ENCODE results near the gene ESRRG. TPM values are rescaled to one million over a fixed set of nuclear protein-coding genes. Genes with fewer than 3 reads are reported as not detected.

Gene ESRRG
- total RNA-seq, 1 donor: 0.18 TPM

DNA sequence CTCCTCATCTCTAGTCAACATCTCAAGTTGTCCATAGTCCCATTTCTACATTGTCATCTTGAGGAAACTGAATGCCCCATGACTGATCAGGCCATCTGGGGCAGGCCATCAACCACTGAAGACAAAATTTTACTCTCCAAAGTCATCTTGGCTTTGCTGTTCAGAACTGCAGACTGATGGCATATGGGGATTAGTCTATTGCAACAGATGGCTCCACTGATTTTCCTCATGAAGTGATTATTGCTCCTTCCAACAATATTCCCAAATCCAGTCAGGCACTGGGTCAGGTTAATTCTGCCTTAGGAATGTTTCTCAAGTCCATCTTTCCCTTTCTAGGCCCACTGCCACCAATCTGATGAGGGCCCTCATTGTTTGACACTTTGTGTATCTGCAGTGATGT, 101.7 kb downstream of the ESRRG start:
- H3K4me3 ChIP-seq (ENCODE audit: low read depth, low read length): no peak overlapping the region
- TF ChIP-seq, protein P1, sequence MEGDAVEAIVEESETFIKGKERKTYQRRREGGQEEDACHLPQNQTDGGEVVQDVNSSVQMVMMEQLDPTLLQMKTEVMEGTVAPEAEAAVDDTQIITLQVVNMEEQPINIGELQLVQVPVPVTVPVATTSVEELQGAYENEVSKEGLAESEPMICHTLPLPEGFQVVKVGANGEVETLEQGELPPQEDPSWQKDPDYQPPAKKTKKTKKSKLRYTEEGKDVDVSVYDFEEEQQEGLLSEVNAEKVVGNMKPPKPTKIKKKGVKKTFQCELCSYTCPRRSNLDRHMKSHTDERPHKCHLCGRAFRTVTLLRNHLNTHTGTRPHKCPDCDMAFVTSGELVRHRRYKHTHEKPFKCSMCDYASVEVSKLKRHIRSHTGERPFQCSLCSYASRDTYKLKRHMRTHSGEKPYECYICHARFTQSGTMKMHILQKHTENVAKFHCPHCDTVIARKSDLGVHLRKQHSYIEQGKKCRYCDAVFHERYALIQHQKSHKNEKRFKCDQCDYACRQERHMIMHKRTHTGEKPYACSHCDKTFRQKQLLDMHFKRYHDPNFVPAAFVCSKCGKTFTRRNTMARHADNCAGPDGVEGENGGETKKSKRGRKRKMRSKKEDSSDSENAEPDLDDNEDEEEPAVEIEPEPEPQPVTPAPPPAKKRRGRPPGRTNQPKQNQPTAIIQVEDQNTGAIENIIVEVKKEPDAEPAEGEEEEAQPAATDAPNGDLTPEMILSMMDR (IDR thresholded peaks at IDR 0.05; ENCODE audit: insufficient read depth, low read length): no peak
- DNase-seq (ENCODE audit: low read depth): no peak

DNA sequence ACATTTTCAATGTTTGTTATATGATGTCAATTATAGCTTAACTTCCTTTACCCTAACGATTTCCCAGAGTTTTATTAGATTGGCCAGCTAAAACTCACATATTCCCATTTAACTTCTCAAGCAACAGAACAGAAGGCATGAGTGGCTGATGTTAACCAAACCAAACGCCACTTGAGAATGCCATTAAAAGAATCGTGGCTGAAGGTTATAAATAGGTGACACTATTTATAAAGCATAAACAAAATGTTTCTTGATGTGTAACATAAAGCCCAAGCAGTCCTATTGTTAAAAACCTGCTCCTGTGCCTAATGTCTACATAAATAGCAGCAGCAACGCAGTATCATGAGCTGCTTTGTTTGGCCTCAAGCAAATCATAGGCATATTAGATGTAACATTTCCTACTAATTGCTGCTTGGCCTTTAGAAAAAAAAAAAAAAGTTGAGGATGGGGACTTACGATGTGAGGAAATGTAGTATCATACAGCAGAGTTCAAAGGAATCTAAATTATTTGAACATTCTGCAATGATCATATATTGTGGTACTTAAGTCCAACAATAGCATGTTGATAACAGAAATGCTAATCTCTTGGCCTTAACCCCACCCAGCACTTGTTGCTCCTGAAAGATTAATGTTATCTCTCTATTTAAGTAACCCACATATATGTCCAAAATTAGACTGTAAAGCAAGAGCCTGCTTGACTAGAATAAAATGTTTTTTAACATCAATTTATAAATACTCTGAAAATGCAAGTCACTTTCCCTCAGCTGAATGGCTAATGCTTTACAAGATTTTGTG, 106.0 kb downstream of the ESRRG start:
- no peak for DNase-seq (ENCODE audit: low read depth)
- TF ChIP-seq, protein P1 (IDR thresholded peaks at IDR 0.05; ENCODE audit: insufficient read depth, low read length): no peak
- no peak overlapping the region for H3K4me3 ChIP-seq (ENCODE audit: low read depth, low read length)

DNA sequence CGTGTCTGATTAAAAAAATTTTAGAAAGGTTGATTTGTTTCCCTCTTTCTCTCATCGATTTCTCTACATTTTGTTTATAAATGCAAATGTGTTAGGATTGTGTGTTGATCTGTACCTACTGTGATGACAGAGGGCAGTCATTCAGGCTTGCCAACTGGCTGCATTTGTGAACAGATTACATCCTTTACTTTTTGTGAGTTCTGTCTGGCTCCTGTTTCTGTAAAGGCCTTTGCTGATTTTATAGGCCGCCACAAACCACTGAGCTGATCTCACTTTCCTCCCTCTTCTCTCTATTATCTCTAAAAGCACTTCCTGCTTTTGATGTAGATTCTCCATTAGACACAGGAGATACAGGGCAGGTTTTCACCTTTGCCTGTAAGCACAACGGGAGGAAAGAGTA, 106.8 kb downstream of the ESRRG start:
- TF ChIP-seq, protein P1 (IDR thresholded peaks at IDR 0.05; ENCODE audit: insufficient read depth, low read length): no peak
- no peak for DNase-seq (ENCODE audit: low read depth)
- H3K4me3 ChIP-seq (ENCODE audit: low read depth, low read length): no peak overlapping the region

DNA sequence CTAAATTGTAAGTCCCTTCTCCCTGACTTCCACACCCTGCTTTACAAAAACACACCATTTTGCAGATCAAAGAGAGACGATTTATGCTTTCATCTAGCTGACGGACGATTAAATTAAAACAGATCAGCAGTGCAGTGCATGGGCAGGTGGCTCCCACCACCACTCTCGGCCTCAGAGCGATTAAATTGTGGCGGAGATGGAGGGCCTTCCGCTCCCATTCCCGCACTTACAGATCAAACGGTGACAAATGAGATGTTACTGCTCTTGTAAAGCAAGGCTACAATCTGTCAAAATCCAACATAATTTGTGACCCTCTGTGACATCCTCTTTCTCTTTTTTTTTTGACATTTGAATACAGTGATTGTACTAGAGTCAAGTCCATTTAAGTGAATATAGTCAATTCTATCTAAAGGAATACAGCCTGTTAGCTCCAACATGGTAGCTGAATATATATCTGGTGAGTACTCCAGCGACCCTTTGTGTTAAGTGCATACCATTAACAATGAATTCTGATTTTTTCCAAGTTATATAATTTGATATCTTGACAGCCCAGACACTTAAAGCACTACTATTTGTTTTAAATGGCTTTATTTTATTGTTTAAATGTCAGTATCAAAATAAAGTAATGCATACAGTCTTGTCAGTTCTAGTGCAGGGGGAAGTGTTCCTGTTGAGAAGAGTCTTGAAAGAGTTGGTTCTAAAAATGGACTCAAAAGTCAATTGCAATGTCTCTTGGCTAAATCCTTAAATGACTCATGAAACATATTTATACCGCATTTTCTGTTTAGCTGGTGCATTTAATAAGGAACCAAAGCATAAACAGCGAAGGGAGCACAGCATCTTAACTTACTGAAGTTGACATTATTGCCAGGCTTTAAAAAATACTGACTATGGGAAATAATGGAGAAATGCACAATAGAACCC, 109.0 kb downstream of the ESRRG start:
- TF ChIP-seq, protein P1 (IDR thresholded peaks at IDR 0.05; ENCODE audit: insufficient read depth, low read length): no peak
- no peak for DNase-seq (ENCODE audit: low read depth)
- H3K4me3 ChIP-seq (ENCODE audit: low read depth, low read length): no peak overlapping the region

DNA sequence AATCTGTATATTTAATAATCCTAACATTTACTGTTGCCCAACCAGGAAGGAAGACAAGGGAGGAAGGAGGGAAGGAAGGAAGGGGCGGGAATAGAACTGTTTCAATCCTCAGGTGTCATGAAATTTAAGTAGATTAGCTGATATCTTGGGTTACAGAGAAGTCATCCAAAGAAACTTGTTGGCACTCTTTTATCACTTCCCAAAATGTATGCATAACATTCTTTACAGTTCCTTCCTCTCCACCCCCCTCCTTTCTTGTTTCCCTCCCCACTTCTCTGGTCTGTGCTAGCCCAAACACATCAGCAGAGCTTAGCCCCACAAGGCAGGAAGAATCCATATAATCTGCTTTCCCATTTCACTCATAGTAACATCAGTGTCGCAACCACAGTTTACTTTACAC, 110.9 kb downstream of the ESRRG start:
- TF ChIP-seq, protein P1 (IDR thresholded peaks at IDR 0.05; ENCODE audit: insufficient read depth, low read length): no peak
- no peak for DNase-seq (ENCODE audit: low read depth)
- no peak overlapping the region for H3K4me3 ChIP-seq (ENCODE audit: low read depth, low read length)

DNA sequence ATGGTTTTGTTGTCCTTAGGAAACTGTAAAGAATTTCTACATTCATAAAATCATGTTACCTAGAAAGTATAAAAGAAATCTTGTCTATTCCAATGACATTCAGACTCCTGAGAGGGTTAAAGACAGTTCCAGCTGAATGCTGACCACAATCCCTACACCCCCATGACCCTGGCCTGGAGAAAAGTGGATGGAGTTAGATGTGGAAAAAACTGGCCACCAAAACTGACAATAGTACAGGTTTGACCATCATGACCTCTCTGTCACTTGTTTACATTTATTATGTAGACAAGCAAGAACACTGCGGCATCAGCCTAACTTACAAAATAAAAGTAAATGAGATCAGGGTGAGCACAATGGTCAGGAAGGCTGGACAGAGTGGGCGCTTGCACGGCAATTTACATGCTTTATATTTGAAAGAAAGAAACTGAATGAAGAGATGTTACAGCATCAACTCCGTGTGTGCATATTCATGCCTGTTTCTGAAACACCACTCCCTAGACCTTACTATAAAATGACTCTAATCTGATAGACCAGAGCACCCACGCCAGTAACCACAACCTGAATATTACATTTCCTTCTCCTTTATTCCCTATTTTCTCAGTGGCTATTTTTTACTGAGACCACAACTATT, 116.0 kb downstream of the ESRRG start:
- no peak overlapping the region for H3K4me3 ChIP-seq (ENCODE audit: low read depth, low read length)
- TF ChIP-seq, protein P1 (IDR thresholded peaks at IDR 0.05; ENCODE audit: insufficient read depth, low read length): no peak
- no peak for DNase-seq (ENCODE audit: low read depth)

Measured in fibroblast of the aortic adventitia (primary cell).